SIG-M5 (cell line): Measurements from ENCODE around the gene RNF214.
A peak's percentile ranks its signal among the peaks of the same experiment; 100 is the strongest.
"Not testable (repeated sequence)": the region's sequence is repeated elsewhere in the genome, so short reads cannot be mapped to it uniquely, and the experiment has no call there.

ENCODE experiments used
- DNase-seq: peaks from one replicate; lab custom pipeline; 2025; lab: John Stamatoyannopoulos, UW

Gene RNF214

DNA sequence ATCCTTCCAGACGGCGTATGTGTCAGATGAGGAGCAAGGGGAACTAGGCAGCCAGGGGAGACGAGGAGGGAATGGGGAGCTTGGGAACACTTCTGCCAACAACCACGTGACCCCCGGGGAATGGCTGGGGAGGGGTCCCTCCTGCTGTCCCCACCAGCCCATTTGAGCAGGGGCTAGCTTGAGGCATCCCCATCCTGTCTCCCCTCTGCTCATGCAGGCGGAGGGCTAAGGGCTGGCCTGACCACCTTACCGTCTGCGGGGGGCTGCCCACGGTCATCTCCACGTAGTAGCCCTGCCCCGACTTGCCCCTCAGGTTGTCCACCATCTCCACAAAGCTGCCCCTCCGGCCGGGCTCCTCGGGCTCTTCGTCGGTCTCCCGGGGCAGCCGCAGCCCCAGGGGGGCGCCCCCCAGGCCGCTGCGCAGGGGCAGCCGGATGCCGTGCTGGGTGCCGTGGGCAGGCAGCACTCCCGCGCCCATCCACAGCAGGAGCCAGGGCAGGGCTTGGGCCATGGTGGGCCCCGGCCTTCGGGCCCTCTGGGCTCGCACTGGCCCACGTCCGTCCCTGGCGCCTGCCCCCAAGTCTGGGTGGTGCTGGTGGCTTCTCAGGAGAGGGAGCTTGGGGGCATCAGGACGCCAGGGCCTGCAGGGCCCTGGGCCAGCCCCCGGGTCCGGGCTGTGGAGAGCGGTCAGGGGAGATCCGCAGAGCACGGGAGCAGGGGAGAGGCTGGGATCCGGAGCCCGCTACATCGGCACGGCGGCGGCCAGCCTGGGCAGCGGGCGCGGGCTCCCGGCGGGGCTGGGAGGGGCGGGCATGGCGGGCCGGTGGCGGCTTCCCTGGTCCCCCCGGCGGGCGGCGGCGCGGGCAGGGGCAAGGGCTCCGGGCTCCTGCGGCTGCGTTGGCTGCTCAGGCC is 83.1 kb downstream of the RNF214 start:
- no peak for DNase-seq

DNA sequence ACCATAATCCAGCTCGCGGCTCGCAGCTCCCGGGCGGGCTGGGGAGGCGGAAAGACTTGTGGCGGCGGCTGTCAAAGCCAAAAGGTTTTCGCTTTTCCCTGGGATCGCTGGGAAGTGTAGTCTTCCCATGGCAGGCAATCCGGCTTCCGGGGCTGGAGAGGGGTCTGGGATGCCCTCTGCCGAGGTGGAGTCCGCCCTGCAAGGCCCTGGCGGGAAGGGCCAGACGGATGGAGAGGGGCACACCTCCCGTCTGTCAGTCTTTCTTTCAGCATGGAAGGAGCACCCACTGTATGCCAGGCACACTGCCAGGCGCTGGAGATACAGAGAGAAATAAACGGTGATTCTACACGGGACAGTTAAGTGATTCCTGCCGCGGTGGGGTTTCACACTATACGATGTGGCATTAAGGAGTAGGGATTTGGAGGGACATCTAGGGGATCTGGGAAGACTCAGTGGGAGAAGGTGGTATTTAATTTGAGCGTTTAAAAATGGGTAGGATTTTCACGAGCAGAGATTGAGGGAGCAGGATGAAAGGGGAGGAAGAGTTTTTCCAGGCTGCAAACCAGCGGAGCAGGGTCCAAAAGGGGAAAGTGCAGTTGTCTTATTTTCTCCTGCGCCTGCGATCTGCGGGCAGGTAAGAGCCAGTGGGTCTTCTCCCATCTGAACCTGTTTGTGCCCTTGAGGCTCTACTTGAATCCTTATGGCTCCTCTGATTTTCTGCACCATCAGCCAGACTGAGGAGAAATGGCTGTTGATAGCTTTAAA is 83.9 kb downstream of the RNF214 start, which contains the start of gene BACE1:
Gene BACE1, minus strand, starts transcription at position 60 of the 765 bp plus-strand sequence. CDS start 461 bp downstream, outside the sequence.
- no peak for DNase-seq

DNA sequence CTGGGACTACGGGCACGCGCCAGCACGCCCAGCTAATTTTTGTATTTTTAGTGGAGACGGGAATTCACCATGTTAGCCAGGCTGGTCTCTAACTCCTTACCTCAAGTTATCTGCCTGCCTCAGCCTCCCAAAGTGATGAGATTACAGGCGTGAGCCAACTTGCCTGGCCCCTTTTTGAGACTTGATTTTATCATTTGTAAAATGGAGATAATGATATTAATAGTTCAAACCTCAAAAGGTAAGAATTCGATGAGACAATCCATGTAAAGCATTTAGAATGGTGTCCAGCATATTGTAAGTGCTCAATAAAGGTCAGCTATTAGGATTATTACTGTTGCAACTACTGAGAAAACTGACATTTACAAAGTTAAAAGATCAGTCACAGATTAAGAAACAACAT is 86.3 kb downstream of the RNF214 start:
- DNase-seq, result no peak

- DNase-seq, result no peak
Observed at GRCh38 chr11:117319214-117319840, 86.9 kb downstream of the RNF214 start.

GRCh38 chr11:117327255-117327566 is 94.7 kb downstream of the RNF214 start:
- not testable (repeated sequence) for DNase-seq

GRCh38 chr11:117327567-117328374 is 95.3 kb downstream of the RNF214 start, which contains the start of gene CEP164:
TSS of gene CEP164 (plus strand) at chr11:117327854. CDS start at chr11:117338587, 10,733 bp downstream.
- DNase-seq, result peak; percentile 83

DNA sequence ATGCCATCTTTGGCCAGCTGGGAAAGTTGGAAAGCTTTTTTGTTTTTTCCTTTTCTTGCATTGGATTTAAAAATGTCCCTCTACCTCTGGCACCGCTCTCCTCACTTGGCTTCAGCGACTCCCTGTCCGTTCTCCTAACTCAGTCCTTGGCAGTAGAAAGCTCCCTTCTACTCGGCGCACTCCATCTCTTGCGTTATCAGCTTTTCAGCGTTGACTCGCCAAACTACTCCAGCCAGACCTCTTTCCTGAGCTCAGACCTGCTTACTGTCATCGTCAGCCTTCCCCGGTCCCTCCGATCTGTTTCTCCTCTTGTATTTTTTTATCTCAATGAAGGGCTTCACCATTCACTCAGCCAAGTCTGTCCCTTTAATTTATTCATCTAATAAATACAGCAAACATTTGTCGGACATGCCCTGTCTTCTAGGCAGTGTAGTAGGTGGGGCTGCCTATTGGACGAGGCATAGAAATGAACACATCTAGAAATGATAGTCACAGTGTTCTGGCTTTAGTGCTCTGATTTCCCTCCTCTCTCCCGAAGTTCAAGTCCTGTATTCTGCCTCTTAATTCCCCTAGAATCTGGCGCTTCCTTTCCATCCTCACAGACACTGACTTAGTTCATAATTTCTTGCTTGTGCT is 96.0 kb downstream of the RNF214 start:
- no peak for DNase-seq

GRCh38 chr11:117332843-117333242 is 100.4 kb downstream of the RNF214 start:
- DNase-seq, result no peak

DNA sequence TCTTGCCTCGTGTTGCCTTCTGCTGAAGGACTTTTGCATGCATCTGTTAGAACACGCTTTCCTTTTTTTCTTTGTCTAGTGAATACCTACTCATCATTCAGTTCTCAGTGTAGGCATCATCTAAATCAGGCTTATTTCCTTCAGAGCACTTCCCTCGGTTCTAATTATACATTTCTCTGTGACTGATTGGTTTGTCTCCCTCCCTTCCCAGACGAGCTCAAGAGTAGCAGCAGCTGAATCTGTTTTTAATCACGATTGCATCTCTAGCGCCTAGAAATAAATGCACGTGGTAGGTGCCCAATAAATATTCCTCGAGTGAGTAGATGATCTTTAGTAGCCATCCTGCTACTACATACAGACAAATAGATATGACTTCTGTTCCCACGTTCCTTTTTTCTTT is 101.4 kb downstream of the RNF214 start:
- no peak for DNase-seq

GRCh38 chr11:117334896-117335295 is 102.4 kb downstream of the RNF214 start:
- no peak for DNase-seq

- DNase-seq, result no peak
Observed at GRCh38 chr11:117335399-117335798, 102.9 kb downstream of the RNF214 start.
